Heart left ventricle (tissue), 16 donors: ENCODE results near the gene UBE2I. TPM values are rescaled to one million over a fixed set of nuclear protein-coding genes. Genes with fewer than 3 reads are reported as not detected.

Experiments used
- ATAC-seq, 4 donors: fragments of 200-7000 bp; cut with Tn5 transposase; one replicate each; pipeline ENCODE4 v1.9.1; 2020 to 2022; ENCODE audit warnings: moderate library complexity in 4 of 4, mild to moderate bottlenecking in 3 of 4, moderate number of reproducible peaks in 1 of 4
- DNase-seq, 5 donors: peaks; one replicate each; pipeline ENCODE4 v3.0.0-alpha.2; 2020
- H3K27ac ChIP-seq, 12 donors: fragments of 200-600 bp; sonication (generic) in 4 of 12; one replicate each; pipeline versions ENCODE4 v1.5.0 to v1.8.0; 2016 to 2022; ENCODE audit warnings: mild to moderate bottlenecking in 2 of 12
- H3K27me3 ChIP-seq, 9 donors: fragments of 200-600 bp; sonication (generic) in 2 of 9; one replicate each; pipeline versions ENCODE4 v1.5.1 to v1.8.0; 2016 to 2022; ENCODE audit warnings: mild to moderate bottlenecking in 3 of 9
- H3K36me3 ChIP-seq, 9 donors: fragments of 200-600 bp; sonication (generic) in 2 of 9; one replicate each; pipeline versions ENCODE4 v1.5.0 to v1.8.0; 2018 to 2022; ENCODE audit warnings: mild to moderate bottlenecking in 2 of 9
- H3K4me1 ChIP-seq, 12 donors: fragments of 200-600 bp; sonication (generic) in 4 of 12; one replicate each; pipeline versions ENCODE4 v1.5.0 to v1.8.0; 2016 to 2022; ENCODE audit warnings: mild to moderate bottlenecking in 3 of 12
- H3K4me3 ChIP-seq, 12 donors: fragments of 200-600 bp; sonication (generic) in 4 of 12; one replicate each; pipeline versions ENCODE4 v1.5.0 to v1.8.0; 2017 to 2022; ENCODE audit warnings: mild to moderate bottlenecking in 9 of 12, moderate library complexity in 4 of 12
- H3K9me3 ChIP-seq, 12 donors: fragments of 200-600 bp; sonication (generic) in 4 of 12; one replicate each; pipeline versions ENCODE4 v1.5.0 to v1.8.0; 2016 to 2022; ENCODE audit warnings: mild to moderate bottlenecking in 1 of 12
- POLR2A ChIP-seq, 2 donors: fragments of 450-650 bp; IDR thresholded peaks; one replicate each; pipeline ENCODE4 v1.6.1; 2017; ENCODE audit warnings: antibody characterized with exemption in 2 of 2, mild to moderate bottlenecking in 2 of 2, moderate library complexity in 2 of 2
- WGBS, 4 donors: extraction: QIAGEN DNeasy Blood & Tissue Kit in 2 of 4; methylation state at CpG; one replicate each; pipeline versions ENCODE4 v1.1.5 to v1.1.7; 2013 to 2018; 5-methylcytosine and 5-hydroxymethylcytosine counted together
- intact Hi-C, 10 donors: fragments of 100-400 bp; cut with DNase I; formaldehyde crosslinking; loops; one replicate each; pipeline versions ENCODE4 v1.11.1 to v1.14.2; 2022
- polyA plus RNA-seq, 2 donors: library from polyadenylated mRNA; stranded (reverse); fragments of 200-250 nt; gene quantifications; one replicate each; pipeline ENCODE4 v1.2.3, GENCODE V29; 2013
- total RNA-seq, 9 donors: library from RNA; depleted of rRNA in 2 of 9; stranded (reverse); fragments of >200 nt in 2 of 9; fragmentation: NEBNext Ultra II Directional in 3 of 9; extraction: Animal tissue kit (Norgen Biotek cat#: 25700) in 3 of 9; gene quantifications; one replicate each; pipeline versions ENCODE4 v1.1.0 to v1.2.4, GENCODE V29; 2016 to 2023
- TF ChIP-seq, protein P1 (sequence below), 12 donors: fragments of 200-600 bp; sonication (generic) in 4 of 12; IDR thresholded peaks; one replicate each; pipeline versions ENCODE4 v1.5.0 to v1.8.0; 2018 to 2022; ENCODE audit warnings: antibody characterized with exemption in 12 of 12, mild to moderate bottlenecking in 5 of 12
- donor health status: ischemic (EF 13 %, LVEDD 7.1; RV severe dilation, severe dysfunction).
- donor health status: healthy with polysubstance abuse.
- donor health status: DM: no; HTN: yes; CAD: no.
- donor health status: DM: no; HTN: no; CAD: no.
- donor health status: ischemic (EF 25% LVEDD 6.9; RV normal size, moderate dysfunction).
- donor health status: ischemic (EF 25% LVEDD 5.7; RV mildly dilated, moderate dysfunction).
- donor health status: healthy.
- donor health status: DM: yes; HTN: yes; CAD: no.
- donor health status: ischemic (EF 35%, LVEDD 5.7; RV mildly dilated, moderate dysfunction).
- donor health status: nonischemic (EF 11% LVEDD 7.7; RV severe dilation, severe dysfunction).
- donor health status: DM: yes; HTN: yes; CAD: no.
- donor health status: PGD.
- donor health status: ischemic (EF 29% LVEDD 5.4; RV normal size, mild dysfunction).
- donor health status: nonischemic (EF 23%, LVEDD 6.1; RV moderate dilation, normal function).

Gene UBE2I
- total and polyA plus RNA-seq, 11 donors: 59.3 to 105 (median 82.5) TPM

- ATAC-seq (no peak), DNase-seq (no peak)
- peaks cover 8 to 47% (median 30%) of the 10 kb centered on the region in 9 donors for H3K27me3 ChIP-seq
- no peak overlapping the region for H3K4me3 ChIP-seq
- peaks cover 0 to 3% (median 0%) of the 10 kb centered on the region in 12 donors for H3K9me3 ChIP-seq
- TF ChIP-seq, protein P1, sequence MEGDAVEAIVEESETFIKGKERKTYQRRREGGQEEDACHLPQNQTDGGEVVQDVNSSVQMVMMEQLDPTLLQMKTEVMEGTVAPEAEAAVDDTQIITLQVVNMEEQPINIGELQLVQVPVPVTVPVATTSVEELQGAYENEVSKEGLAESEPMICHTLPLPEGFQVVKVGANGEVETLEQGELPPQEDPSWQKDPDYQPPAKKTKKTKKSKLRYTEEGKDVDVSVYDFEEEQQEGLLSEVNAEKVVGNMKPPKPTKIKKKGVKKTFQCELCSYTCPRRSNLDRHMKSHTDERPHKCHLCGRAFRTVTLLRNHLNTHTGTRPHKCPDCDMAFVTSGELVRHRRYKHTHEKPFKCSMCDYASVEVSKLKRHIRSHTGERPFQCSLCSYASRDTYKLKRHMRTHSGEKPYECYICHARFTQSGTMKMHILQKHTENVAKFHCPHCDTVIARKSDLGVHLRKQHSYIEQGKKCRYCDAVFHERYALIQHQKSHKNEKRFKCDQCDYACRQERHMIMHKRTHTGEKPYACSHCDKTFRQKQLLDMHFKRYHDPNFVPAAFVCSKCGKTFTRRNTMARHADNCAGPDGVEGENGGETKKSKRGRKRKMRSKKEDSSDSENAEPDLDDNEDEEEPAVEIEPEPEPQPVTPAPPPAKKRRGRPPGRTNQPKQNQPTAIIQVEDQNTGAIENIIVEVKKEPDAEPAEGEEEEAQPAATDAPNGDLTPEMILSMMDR (IDR thresholded peaks at IDR 0.05): no peak
- TF ChIP-seq POLR2A (IDR thresholded peaks at IDR 0.05): no peak
- no peaks in the 10 kb centered on the region for H3K36me3 ChIP-seq
- peaks cover 0 to 38% (median 25%) of the 10 kb centered on the region in 12 donors for H3K4me1 ChIP-seq
- WGBS, 4 donors: 59 to 69% (median 66%) methylated on average over 11 to 16 of the region's 16 CpGs
- intact Hi-C loops: no loop called here
- no peak overlapping the region for H3K27ac ChIP-seq
Measured at GRCh38 chr16:1335211-1335971, 26.0 kb downstream of the UBE2I start.

DNA sequence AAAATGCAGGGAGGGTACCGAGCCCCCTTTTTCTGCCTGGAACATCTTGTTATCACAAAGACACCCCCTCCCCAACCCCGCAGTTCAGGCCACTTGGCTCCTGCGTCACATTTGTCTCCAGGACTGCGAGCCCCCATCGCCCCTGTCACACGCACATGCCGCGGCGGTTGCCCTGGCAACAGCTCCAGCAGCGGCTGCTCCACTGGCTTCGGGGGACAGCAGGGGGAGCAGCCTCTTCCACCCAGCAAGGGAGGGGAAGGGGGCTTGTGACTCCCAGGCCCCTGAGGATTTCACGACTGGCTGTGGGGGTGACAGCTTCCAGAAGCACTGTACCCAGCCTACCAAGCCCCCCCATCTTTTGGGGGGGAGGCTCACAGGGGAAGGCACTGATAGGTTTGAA is 26.6 kb downstream of the UBE2I start:
- WGBS, 4 donors: 18 to 41% (median 30%) methylated on average over 10 to 12 of the region's 12 CpGs
- no peak for ATAC-seq
- Histone ChIP-seq H3K9me3 (no peaks in the 10 kb centered on the region), H3K36me3 (no peaks in the 10 kb centered on the region), H3K27me3 (peaks cover 8 to 47% (median 30%) of the 10 kb centered on the region in 9 donors), H3K27ac (no peak overlapping the region), H3K4me3 (no peak overlapping the region), H3K4me1 (peaks cover 0 to 38% (median 25%) of the 10 kb centered on the region in 12 donors)
- intact Hi-C loops: no loop called here
- TF ChIP-seq POLR2A (IDR thresholded peaks at IDR 0.05): no peak
- TF ChIP-seq, protein P1 (IDR thresholded peaks at IDR 0.05): no peak
- no peak for DNase-seq

DNA sequence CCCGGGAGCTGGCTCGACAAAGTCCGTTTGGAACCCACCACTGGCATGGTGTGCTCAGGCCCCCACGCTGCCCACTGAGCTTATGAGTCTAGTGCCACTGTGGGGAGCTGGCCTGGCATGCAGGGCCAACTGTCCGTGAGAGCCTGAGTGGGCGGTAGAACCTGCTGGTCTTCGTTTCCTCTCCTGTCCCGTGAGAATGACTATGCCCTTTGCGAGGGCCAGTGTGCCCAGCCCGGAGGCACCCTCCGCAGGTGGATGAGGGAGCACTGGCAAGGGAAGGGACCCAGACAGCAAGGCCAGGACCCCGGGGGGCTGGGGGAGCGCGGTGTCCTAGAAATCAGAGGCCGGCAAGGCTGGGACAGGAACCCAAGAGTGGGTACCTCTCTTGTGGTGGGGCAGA is 27.2 kb downstream of the UBE2I start:
- Histone ChIP-seq H3K9me3 (no peaks in the 10 kb centered on the region), H3K27me3 (peaks cover 8 to 41% (median 30%) of the 10 kb centered on the region in 9 donors), H3K27ac (no peak overlapping the region), H3K4me1 (peaks cover 0 to 32% (median 21%) of the 10 kb centered on the region in 12 donors), H3K36me3 (no peaks in the 10 kb centered on the region), H3K4me3 (no peak overlapping the region)
- 74 to 85% (median 77%) methylated on average over 11 to 15 of the region's 15 CpGs for WGBS, 4 donors
- intact Hi-C loops: no loop called here
- TF ChIP-seq, protein P1 (IDR thresholded peaks at IDR 0.05): no peak
- no peak for TF ChIP-seq POLR2A (IDR thresholded peaks at IDR 0.05)
- no peak for ATAC-seq
- DNase-seq: no peak

- Histone ChIP-seq H3K4me1 (peaks cover 0 to 29% (median 14%) of the 10 kb centered on the region in 12 donors), H3K9me3 (no peaks in the 10 kb centered on the region), H3K27me3 (peaks cover 8 to 32% (median 23%) of the 10 kb centered on the region in 9 donors), H3K36me3 (no peaks in the 10 kb centered on the region), H3K27ac (no peak overlapping the region), H3K4me3 (no peak overlapping the region)
- intact Hi-C loops: no loop called here
- ATAC-seq (no peak), DNase-seq (no peak)
- no peak for TF ChIP-seq POLR2A (IDR thresholded peaks at IDR 0.05)
- TF ChIP-seq, protein P1 (IDR thresholded peaks at IDR 0.05): no peak
- WGBS, 4 donors: 44 to 49% (median 47%) methylated on average over 7 to 9 of the region's 9 CpGs
Measured at GRCh38 chr16:1337486-1337885, 28.1 kb downstream of the UBE2I start.
